OCI-LY3 (cell line): ENCODE results near the gene C10orf71.

Experiments
- EZH2phosphoT487 ChIP-seq: fragments of 200-600 bp; shearing (Covaris generic); IDR thresholded peaks from 2 replicates; pipeline ENCODE4 v1.6.1; 2018; ENCODE audit warnings: antibody characterized with exemption, mixed run types, low read depth
- TF ChIP-seq, protein P1 (sequence below): fragments of 200-600, 300-600 bp; sonication (generic); IDR thresholded peaks from 2 replicates; pipeline ENCODE4 v1.5.1; 2014; ENCODE audit warnings: antibody characterized with exemption, low read length, low read depth

DNA sequence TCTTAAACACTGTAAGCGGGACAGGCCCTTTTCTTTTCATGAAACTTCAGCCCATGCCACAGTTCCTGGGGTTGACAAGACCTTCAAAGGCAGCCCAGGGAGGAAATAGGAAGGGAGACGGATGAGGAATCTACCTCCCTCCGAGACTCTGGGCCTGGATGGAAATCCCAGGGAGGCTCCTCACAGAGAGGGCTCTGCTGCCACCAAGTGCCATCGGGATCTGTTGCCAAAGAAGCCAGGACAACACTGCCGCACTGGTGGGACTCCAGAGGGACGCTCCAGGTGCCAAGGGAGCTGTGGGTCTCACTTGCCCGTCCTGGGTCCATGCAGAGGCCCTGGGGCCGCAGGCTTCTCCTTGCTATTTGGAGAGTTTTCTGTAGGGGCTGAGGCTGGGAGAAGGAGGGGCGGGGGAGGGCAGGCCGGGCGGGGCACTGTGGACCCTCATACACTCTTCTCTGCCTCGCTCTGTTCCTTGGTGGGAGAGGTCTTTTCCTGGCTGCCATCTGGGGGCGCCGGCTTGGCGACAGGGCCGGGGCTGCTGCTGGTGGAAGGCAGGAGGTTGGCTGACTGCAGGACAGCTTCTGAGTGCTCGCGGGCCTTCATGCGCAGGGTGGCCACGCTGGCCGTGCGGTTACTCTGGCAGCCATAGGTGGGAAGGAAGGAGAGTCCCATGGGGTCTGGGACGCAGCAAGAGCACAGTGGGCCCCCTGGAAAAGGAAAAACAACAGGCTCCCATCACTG is 66.9 kb downstream of the C10orf71 start:
- TF ChIP-seq, protein P1, sequence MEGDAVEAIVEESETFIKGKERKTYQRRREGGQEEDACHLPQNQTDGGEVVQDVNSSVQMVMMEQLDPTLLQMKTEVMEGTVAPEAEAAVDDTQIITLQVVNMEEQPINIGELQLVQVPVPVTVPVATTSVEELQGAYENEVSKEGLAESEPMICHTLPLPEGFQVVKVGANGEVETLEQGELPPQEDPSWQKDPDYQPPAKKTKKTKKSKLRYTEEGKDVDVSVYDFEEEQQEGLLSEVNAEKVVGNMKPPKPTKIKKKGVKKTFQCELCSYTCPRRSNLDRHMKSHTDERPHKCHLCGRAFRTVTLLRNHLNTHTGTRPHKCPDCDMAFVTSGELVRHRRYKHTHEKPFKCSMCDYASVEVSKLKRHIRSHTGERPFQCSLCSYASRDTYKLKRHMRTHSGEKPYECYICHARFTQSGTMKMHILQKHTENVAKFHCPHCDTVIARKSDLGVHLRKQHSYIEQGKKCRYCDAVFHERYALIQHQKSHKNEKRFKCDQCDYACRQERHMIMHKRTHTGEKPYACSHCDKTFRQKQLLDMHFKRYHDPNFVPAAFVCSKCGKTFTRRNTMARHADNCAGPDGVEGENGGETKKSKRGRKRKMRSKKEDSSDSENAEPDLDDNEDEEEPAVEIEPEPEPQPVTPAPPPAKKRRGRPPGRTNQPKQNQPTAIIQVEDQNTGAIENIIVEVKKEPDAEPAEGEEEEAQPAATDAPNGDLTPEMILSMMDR = no peak
- TF ChIP-seq EZH2phosphoT487 = no peak
